Calu3 (cell line): Measurements from ENCODE around the gene PSMF1. TPM values are rescaled to one million over a fixed set of nuclear protein-coding genes. Genes with fewer than 3 reads are reported as not detected.
A peak's percentile ranks its signal among the peaks of the same experiment; 100 is the strongest.

Experiments used
- BruUV-seq: library from RNA; stranded (reverse); fragments of 400-500 nt; replicated peaks from 2 replicates; lab custom pipeline; 2021; lab: Mats Ljungman, UMichigan
- CTCF ChIA-PET: fragments of 300-600 bp; sonication (Branson Sonifier 250); formaldehyde crosslinking; loops from one replicate; lab custom pipeline; 2022; ENCODE audit warnings: antibody characterized with exemption; lab: Charles Lee
- DNase-seq: peaks from one replicate; pipeline ENCODE4 v3.0.0; 2022
- H3K27ac Mint-ChIP-seq: one replicate; pipeline ENCODE4 v1.8.0; 2022; ENCODE audit warnings: mixed read lengths; ENCODE audit not compliant: unreplicated experiment
- H3K27me3 Mint-ChIP-seq: one replicate; pipeline ENCODE4 v1.8.0; 2022; ENCODE audit warnings: mixed read lengths; ENCODE audit not compliant: unreplicated experiment
- H3K36me3 Mint-ChIP-seq: one replicate; pipeline ENCODE4 v1.8.0; 2022; ENCODE audit warnings: mild to moderate bottlenecking, moderate library complexity, mixed read lengths; ENCODE audit not compliant: insufficient read depth, unreplicated experiment
- H3K4me1 Mint-ChIP-seq: one replicate; pipeline ENCODE4 v1.8.0; 2022; ENCODE audit warnings: mild to moderate bottlenecking, low read depth, mixed read lengths; ENCODE audit not compliant: unreplicated experiment
- H3K4me3 Mint-ChIP-seq: one replicate; pipeline ENCODE4 v1.8.0; 2022; ENCODE audit warnings: mild to moderate bottlenecking, low read depth, moderate library complexity, mixed read lengths; ENCODE audit not compliant: unreplicated experiment
- H3K9me3 Mint-ChIP-seq: one replicate; pipeline ENCODE4 v1.8.0; 2022; ENCODE audit warnings: low read depth, mixed read lengths; ENCODE audit not compliant: unreplicated experiment
- CTCF ChIP-seq: fragments of 200-600 bp; IDR thresholded peaks from one replicate; pipeline ENCODE4 v1.8.0; 2022; ENCODE audit warnings: antibody characterized with exemption; ENCODE audit not compliant: unreplicated experiment
- intact Hi-C: fragments of 100-400 bp; cut with micrococcal nuclease; formaldehyde crosslinking; loops from one replicate; pipeline ENCODE4 v1.10.0; 2022; ENCODE audit not compliant: unreplicated experiment
- total RNA-seq: library from RNA; stranded (reverse); gene quantifications from 2 replicates; pipeline ENCODE4 v1.2.3, GENCODE V29; 2022

PSMF1 gene
- total RNA-seq, 1 experiment from 2014 or later = 112 TPM

GRCh38 chr20:1173698-1174097, 55.3 kb downstream of the PSMF1 start:
- H3K27me3 Mint-ChIP-seq = no peaks in the 10 kb centered on the region
- no peak overlapping the region for H3K4me3 Mint-ChIP-seq
- H3K27ac Mint-ChIP-seq = no peak overlapping the region
- no peaks in the 10 kb centered on the region for H3K36me3 Mint-ChIP-seq
- TF ChIP-seq CTCF = no peak
- intact Hi-C loops = no loop called here
- CTCF ChIA-PET = no interaction called here
- H3K4me1 Mint-ChIP-seq = no peaks in the 10 kb centered on the region
- BruUV-seq = no TSS peak
- no peaks in the 10 kb centered on the region for H3K9me3 Mint-ChIP-seq
- no peak for DNase-seq

- no peak for DNase-seq
- Mint-ChIP-seq H3K27me3 (no peaks in the 10 kb centered on the region), H3K9me3 (no peaks in the 10 kb centered on the region), H3K27ac (no peak overlapping the region), H3K4me3 (no peak overlapping the region), H3K4me1 (no peaks in the 10 kb centered on the region), H3K36me3 (no peaks in the 10 kb centered on the region)
- CTCF ChIA-PET = no interaction called here
- intact Hi-C loops = no loop called here
- TF ChIP-seq CTCF = no peak
- BruUV-seq = no TSS peak
Measured at GRCh38 chr20:1174787-1175186, 56.4 kb downstream of the PSMF1 start.

GRCh38 chr20:1177680-1178079, 59.3 kb downstream of the PSMF1 start:
- Mint-ChIP-seq H3K4me3 (no peak overlapping the region), H3K27me3 (peaks cover 9% of the 10 kb centered on the region), H3K36me3 (no peaks in the 10 kb centered on the region), H3K27ac (no peak overlapping the region), H3K4me1 (no peaks in the 10 kb centered on the region), H3K9me3 (no peaks in the 10 kb centered on the region)
- BruUV-seq = no TSS peak
- intact Hi-C loops = no loop called here
- CTCF ChIA-PET = no interaction called here
- no peak for TF ChIP-seq CTCF
- DNase-seq = peak; percentile 10

- no peaks in the 10 kb centered on the region for H3K9me3 Mint-ChIP-seq
- DNase-seq = no peak
- TF ChIP-seq CTCF = no peak
- H3K27me3 Mint-ChIP-seq = peaks cover 13% of the 10 kb centered on the region
- no TSS peak for BruUV-seq
- no peak overlapping the region for H3K4me3 Mint-ChIP-seq
- no peaks in the 10 kb centered on the region for H3K36me3 Mint-ChIP-seq
- H3K27ac Mint-ChIP-seq = no peak overlapping the region
- intact Hi-C loops = no loop called here
- CTCF ChIA-PET = no interaction called here
- no peaks in the 10 kb centered on the region for H3K4me1 Mint-ChIP-seq
Measured at GRCh38 chr20:1178103-1178502, 59.7 kb downstream of the PSMF1 start.
